DND-41 (cell line): ENCODE data around the gene TPM1.

Experiments used
- ATAC-seq: fragments of 200-7000 bp; cut with Tn5 transposase; 3 replicates; pipeline ENCODE4 v1.9.1; 2021; ENCODE audit warnings: low read depth; ENCODE audit not compliant: insufficient read depth
- DNase-seq: peaks from one replicate; pipeline ENCODE4 v3.0.0-alpha.2; 2020
- H2AFZ ChIP-seq: 2 replicates; pipeline ENCODE4 v1.6.0; 2012; ENCODE audit warnings: low read depth, low read length
- H3K27ac ChIP-seq: 2 replicates; pipeline ENCODE4 v1.5.1; 2012; ENCODE audit warnings: low read length, inconsistent platforms
- H3K27me3 ChIP-seq: fragments of 200-600 bp; sonication (generic); 2 replicates; pipeline ENCODE4 v1.6.0; 2012; ENCODE audit warnings: low read length, mild to moderate bottlenecking, inconsistent platforms; ENCODE audit not compliant: insufficient read depth, poor library complexity
- H3K36me3 ChIP-seq: 2 replicates; pipeline ENCODE4 v1.5.1; 2012; ENCODE audit warnings: low read length, inconsistent platforms; ENCODE audit not compliant: insufficient read depth
- H3K4me1 ChIP-seq: 2 replicates; pipeline ENCODE4 v1.5.1; 2012; ENCODE audit warnings: mild to moderate bottlenecking, low read length; ENCODE audit not compliant: insufficient read depth
- H3K4me2 ChIP-seq: 2 replicates; pipeline ENCODE4 v1.6.0; 2012; ENCODE audit warnings: mild to moderate bottlenecking, moderate library complexity, low read length, inconsistent platforms; ENCODE audit not compliant: insufficient read depth
- H3K4me3 ChIP-seq, 2 experiments: fragments of 200-600 bp in 1 of 2; shearing (Covaris generic) in 1 of 2; 2 replicates each; pipeline ENCODE4 v1.5.1; 2012 to 2016; ENCODE audit warnings: inconsistent platforms in 2 of 2, low read length in 2 of 2, mild to moderate bottlenecking in 2 of 2, low read depth in 1 of 2, moderate library complexity in 1 of 2
- H3K79me2 ChIP-seq: 2 replicates; pipeline ENCODE4 v1.6.0; 2012; ENCODE audit warnings: low read length, inconsistent platforms; ENCODE audit not compliant: insufficient read depth
- H3K9ac ChIP-seq: 2 replicates; pipeline ENCODE4 v1.6.0; 2012; ENCODE audit warnings: low read depth, mild to moderate bottlenecking, inconsistent platforms, low read length, moderate library complexity
- H3K9me3 ChIP-seq: 2 replicates; pipeline ENCODE4 v1.5.1; 2012; ENCODE audit warnings: low read length, moderate library complexity, mild to moderate bottlenecking, inconsistent platforms; ENCODE audit not compliant: insufficient read depth, severe bottlenecking
- H4K20me1 ChIP-seq: 2 replicates; pipeline ENCODE4 v1.6.0; 2012; ENCODE audit warnings: low read length; ENCODE audit not compliant: insufficient read depth
- CTCF ChIP-seq: IDR thresholded peaks from 2 replicates; pipeline ENCODE4 v1.5.1; 2012; ENCODE audit warnings: borderline replicate concordance, low read length, moderate library complexity, mild to moderate bottlenecking; ENCODE audit not compliant: poor library complexity, severe bottlenecking; ENCODE audit errors: extremely low read depth
- EZH2 ChIP-seq: IDR thresholded peaks from 3 replicates; pipeline ENCODE4 v1.6.1; 2012; ENCODE audit warnings: borderline replicate concordance, low read depth, mild to moderate bottlenecking, moderate library complexity, low read length, inconsistent platforms; ENCODE audit not compliant: severe bottlenecking

The TPM1 gene

GRCh38 chr15:63049783-63050371 lies 7.3 kb downstream of the TPM1 start:
- TF ChIP-seq CTCF (no peak), EZH2 (no peak)
- Histone ChIP-seq H3K4me1 (peaks cover 30% of the 10 kb centered on the region), H3K9me3 (no peaks in the 10 kb centered on the region)

GRCh38 chr15:63050731-63051155 lies 8.2 kb downstream of the TPM1 start:
- H3K9me3 ChIP-seq = no peaks in the 10 kb centered on the region
- H3K27me3 ChIP-seq = peaks cover 5% of the 10 kb centered on the region
- H4K20me1 ChIP-seq = no peaks in the 10 kb centered on the region
- H3K4me2 ChIP-seq = no peak overlapping the region
- no peak overlapping the region for H3K4me3 ChIP-seq
- H3K36me3 ChIP-seq = no peaks in the 10 kb centered on the region; the same call in 1 of the 2 replicates
- DNase-seq (no peak), ATAC-seq (no peak)
- H3K9ac ChIP-seq = no peak overlapping the region
- H3K4me1 ChIP-seq = peaks cover 30% of the 10 kb centered on the region
- H3K27ac ChIP-seq = no peak overlapping the region
- no peaks in the 10 kb centered on the region; the same call in 1 of the 2 replicates for H3K79me2 ChIP-seq
- TF ChIP-seq CTCF (no peak), EZH2 (no peak)
- no peak overlapping the region for H2AFZ ChIP-seq

More at GRCh38 chr15:63049783-63050371, 7.3 kb downstream of the TPM1 start:
- DNase-seq (no peak), ATAC-seq (no peak)
- Histone ChIP-seq H3K9ac (no peak overlapping the region), H3K79me2 (no peaks in the 10 kb centered on the region; the same call in 1 of the 2 replicates), H3K27me3 (peaks cover 12% of the 10 kb centered on the region), H3K36me3 (no peaks in the 10 kb centered on the region; the same call in 1 of the 2 replicates), H3K4me3 (no peak overlapping the region), H4K20me1 (no peaks in the 10 kb centered on the region), H3K4me2 (peak overlapping the region; percentile 95), H2AFZ (no peak overlapping the region), H3K27ac (no peak overlapping the region)

GRCh38 chr15:63051156-63052066 lies 8.9 kb downstream of the TPM1 start:
- H3K4me2 ChIP-seq = no peak overlapping the region
- H3K9me3 ChIP-seq = no peaks in the 10 kb centered on the region
- no peak overlapping the region for H3K27ac ChIP-seq
- H3K79me2 ChIP-seq = no peaks in the 10 kb centered on the region; the same call in 1 of the 2 replicates
- no peak overlapping the region for H2AFZ ChIP-seq
- H3K4me3 ChIP-seq = no peak overlapping the region
- DNase-seq (no peak), ATAC-seq (no peak)
- TF ChIP-seq CTCF (no peak), EZH2 (no peak)
- no peak overlapping the region for H3K9ac ChIP-seq
- no peaks in the 10 kb centered on the region for H4K20me1 ChIP-seq
- no peaks in the 10 kb centered on the region; the same call in 1 of the 2 replicates for H3K36me3 ChIP-seq
- H3K27me3 ChIP-seq = no peaks in the 10 kb centered on the region
- peaks cover 30% of the 10 kb centered on the region for H3K4me1 ChIP-seq
